Hematopoietic multipotent progenitor cell (in vitro differentiated cells): ENCODE data around the gene TST. TPM values are rescaled to one million over a fixed set of nuclear protein-coding genes. Genes with fewer than 3 reads are reported as not detected.

ENCODE experiments used
- DNase-seq, 3 donors: peaks; one replicate each; pipeline ENCODE4 v3.0.0-alpha.2; 2011 to 2015; ENCODE audit warnings: low read depth in 2 of 3, low spot score in 2 of 3
- total RNA-seq: library from RNA; depleted of rRNA; stranded (reverse); fragments of >200 nt; gene quantifications from one replicate; pipeline ENCODE4 v1.2.3, GENCODE V29; 2012

Gene TST
- total RNA-seq, 1 donor, result 35.0 TPM

- DNase-seq, result no peak
These were observed 13.6 kb upstream of the TST start for GRCh38 chr22:37032535-37033460.

- DNase-seq, result no peak
These were observed 12.9 kb upstream of the TST start for GRCh38 chr22:37032134-37032534.

- DNase-seq, result no peak
These were observed 11.5 kb upstream of the TST start for GRCh38 chr22:37030560-37031281.

GRCh38 chr22:37028692-37029674 lies 9.7 kb upstream of the TST start:
- DNase-seq, result no peak

- DNase-seq, result no peak
These were observed 8.3 kb upstream of the TST start for GRCh38 chr22:37027556-37027955.

- DNase-seq, result no peak
These were observed 7.1 kb upstream of the TST start for GRCh38 chr22:37026325-37026724.

- no peak for DNase-seq
These were observed 6.3 kb upstream of the TST start for GRCh38 chr22:37025500-37026070.

- no peak for DNase-seq
These were observed 5.3 kb upstream of the TST start for GRCh38 chr22:37024339-37025157.

GRCh38 chr22:37023743-37024338 lies 4.6 kb upstream of the TST start:
- DNase-seq, result no peak

GRCh38 chr22:37022483-37023337 lies 3.5 kb upstream of the TST start:
- no peak for DNase-seq

GRCh38 chr22:37021710-37022482 lies 2.6 kb upstream of the TST start:
- peak; percentile 52 to 69 (median 67) for DNase-seq

GRCh38 chr22:37021041-37021440 lies 1.8 kb upstream of the TST start:
- DNase-seq, result no peak

GRCh38 chr22:37020192-37020479 lies 889 bp upstream of the TST start:
- peak in 1 of 3 donors; percentile 19 for DNase-seq

GRCh38 chr22:37018815-37019308 lies 385 bp downstream of the TST start:
- no peak for DNase-seq

- no peak for DNase-seq
These were observed 997 bp downstream of the TST start for GRCh38 chr22:37018086-37018814.

- DNase-seq, result no peak
These were observed 1.9 kb downstream of the TST start for GRCh38 chr22:37017356-37017755.
